K562 (cell line): ENCODE measurements around the gene RPL38. TPM values are rescaled to one million over a fixed set of nuclear protein-coding genes. Genes with fewer than 3 reads are reported as not detected.
A peak's percentile ranks its signal among the peaks of the same experiment; 100 is the strongest.

Experiments used
- ARID1B ChIP-seq: fragments of 450-650 bp; IDR thresholded peaks from 2 replicates; pipeline ENCODE4 v1.6.1; 2016; ENCODE audit warnings: antibody characterized with exemption, mild to moderate bottlenecking, inconsistent platforms
- ARID4B ChIP-seq: sonication (generic); formaldehyde crosslinking; IDR thresholded peaks from 2 replicates; pipeline ENCODE4 v1.8.0; 2022; ENCODE audit warnings: mild to moderate bottlenecking, missing genetic modification reagents
- EWSR1 ChIP-seq: fragments of 450-650 bp; IDR thresholded peaks from 2 replicates; pipeline ENCODE4 v1.6.1; 2018; ENCODE audit warnings: borderline replicate concordance, mild to moderate bottlenecking, low read depth, moderate library complexity; ENCODE audit not compliant: partially characterized antibody
- FOSL1 ChIP-seq: fragments of 200-800 bp; sonication (Bioruptor generic); conservative IDR thresholded peaks from 2 replicates; pipeline ENCODE4 v1.6.1; 2016; ENCODE audit warnings: missing genetic modification characterization, missing compliant biosample characterization
- GABPB1 ChIP-seq: sonication (generic); formaldehyde crosslinking; IDR thresholded peaks from 2 replicates; pipeline ENCODE4 v1.8.0; 2022; ENCODE audit warnings: mild to moderate bottlenecking, missing genetic modification reagents
- HIVEP1 ChIP-seq: fragments of 250-450 bp; sonication (Bioruptor Pico); IDR thresholded peaks from 2 replicates; pipeline ENCODE4 v1.4.0; 2020; ENCODE audit warnings: mild to moderate bottlenecking
- LCOR ChIP-seq: sonication (generic); formaldehyde crosslinking; IDR thresholded peaks from 2 replicates; pipeline ENCODE4 v1.8.0; 2022; ENCODE audit warnings: mild to moderate bottlenecking, missing genetic modification reagents
- MAX ChIP-seq: sonication (generic); formaldehyde crosslinking; IDR thresholded peaks from 2 replicates; pipeline ENCODE4 v1.9.0; 2022; ENCODE audit warnings: mild to moderate bottlenecking, missing genetic modification reagents
- MNT ChIP-seq, 2 experiments: fragments of 450-650 bp; conservative IDR thresholded peaks; 2 replicates each; pipeline ENCODE4 v1.6.1; 2017; ENCODE audit warnings: mild to moderate bottlenecking in 2 of 2, moderate library complexity in 2 of 2
- MTA3 ChIP-seq: fragments of 450-650 bp; formaldehyde crosslinking; IDR thresholded peaks from 2 replicates; pipeline ENCODE4 v1.6.1; 2017; ENCODE audit warnings: mild to moderate bottlenecking, borderline replicate concordance
- MYBL2 ChIP-seq, 2 experiments: fragments of 450-650 bp in 1 of 2; sonication (generic) in 1 of 2; formaldehyde crosslinking in 1 of 2; IDR thresholded peaks; 2 replicates each; pipeline versions ENCODE4 v1.6.1 to v1.8.1; 2017 to 2022; ENCODE audit warnings: borderline replicate concordance in 1 of 2, inconsistent platforms in 1 of 2, low read depth in 1 of 2, mild to moderate bottlenecking in 1 of 2, missing genetic modification reagents in 1 of 2, moderate library complexity in 1 of 2
- PHF8 ChIP-seq: fragments of 200-600 bp; sonication (generic); IDR thresholded peaks from 2 replicates; pipeline ENCODE4 v1.6.1; 2012; ENCODE audit warnings: mixed run types, mild to moderate bottlenecking, inconsistent platforms, low read length, moderate library complexity, borderline replicate concordance
- PREB ChIP-seq: sonication (generic); formaldehyde crosslinking; IDR thresholded peaks from 2 replicates; pipeline ENCODE4 v1.8.1; 2023; ENCODE audit warnings: mild to moderate bottlenecking, missing genetic modification reagents
- SMAD1 ChIP-seq: fragments of 150-350 bp; IDR thresholded peaks from 2 replicates; pipeline ENCODE4 v1.6.1; 2014; ENCODE audit warnings: low read length, low read depth; ENCODE audit not compliant: partially characterized antibody
- SOX6 ChIP-seq: fragments of 450-650 bp; IDR thresholded peaks from 2 replicates; pipeline ENCODE4 v1.6.1; 2014; ENCODE audit warnings: mild to moderate bottlenecking
- TEAD1 ChIP-seq, 2 experiments: fragments of 450-650 bp in 1 of 2; sonication (generic) in 1 of 2; formaldehyde crosslinking; IDR thresholded peaks; 2 replicates each; pipeline versions ENCODE4 v1.4.0 to v1.8.0; 2020 to 2022; ENCODE audit warnings: mild to moderate bottlenecking in 2 of 2, missing genetic modification reagents in 1 of 2
- ZBTB8A ChIP-seq: fragments of 450-650 bp; IDR thresholded peaks from 2 replicates; pipeline ENCODE4 v1.6.1; 2018; ENCODE audit warnings: mild to moderate bottlenecking, moderate library complexity; ENCODE audit not compliant: partially characterized antibody
- ZNF197 ChIP-seq: fragments of 200-800 bp; sonication (Bioruptor generic); IDR thresholded peaks from 2 replicates; pipeline ENCODE4 v1.6.1; 2016; ENCODE audit warnings: low read depth, missing genetic modification characterization, missing compliant biosample characterization
- ZNF717 ChIP-seq: fragments of 250-450 bp; sonication (Bioruptor Pico); IDR thresholded peaks from 2 replicates; pipeline ENCODE4 v1.5.0; 2021
- polyA plus RNA-seq, 8 experiments: library from polyadenylated mRNA; depleted of rRNA in 4 of 8; stranded (reverse) in 5 of 8; unstranded in 3 of 8; fragments of >200 nt; fragmentation: Nextera tagmentation in 2 of 8; fragmentation: Illumina TruSeq in 1 of 8; extraction: Ambion mirVana in 2 of 8; extraction: Trizol in 1 of 8; gene quantifications; 2 replicates each; pipeline versions ENCODE4 v1.2.1 to v1.2.3, GENCODE V29; 2011 to 2014; ENCODE audit warnings: inconsistent platforms in 1 of 8, missing spikeins in 1 of 8
- total RNA-seq, 7 experiments: library from RNA; depleted of rRNA in 6 of 7; stranded (reverse); fragments of >200 nt in 6 of 7; fragmentation: Illumina TruSeq in 2 of 7; extraction: Trizol in 2 of 7; gene quantifications; 2 replicates each; pipeline versions ENCODE4 v1.2.1 to v1.2.3, GENCODE V29; 2011 to 2021; ENCODE audit warnings: low replicate concordance in 1 of 7

Gene RPL38
- total and polyA plus RNA-seq, 9 of the 15 experiments (the other 6 are each of a cell fraction or from before 2014, with no cell fraction given), result 1,224 to 3,864 (median 1,939) TPM

GRCh38 chr17:74203439-74204240, at the start of gene RPL38 (continued):
- peak; percentile 81 for TF ChIP-seq ARID4B (CRISPR knock-in tag)
- TF ChIP-seq ZNF717, result 0 out of 2 replicates have a peak, but pooled peaks have one; percentile 47
- 0 out of 4 replicates have a peak, but pooled peaks of 1 of the 2 experiments have one; percentile 61 for TF ChIP-seq TEAD1 (CRISPR knock-in tag; IDR thresholded peaks at IDR 0.05)
- peak; percentile 95 for TF ChIP-seq PHF8
- no peak for TF ChIP-seq MYBL2 (IDR thresholded peaks at IDR 0.05; ENCODE audit: low read depth)
- no peak for TF ChIP-seq MYBL2 (CRISPR knock-in tag; IDR thresholded peaks at IDR 0.05; ENCODE audit: borderline replicate concordance)
- TF ChIP-seq MNT (conservative IDR thresholded peaks at IDR 0.05), result peak; percentile 37 to 79; a peak in 3 of 4 replicates
- no peak; the same call in 1 of the 2 replicates for TF ChIP-seq LCOR (CRISPR knock-in tag)
- peak; percentile 47 for TF ChIP-seq ARID1B
- TF ChIP-seq SOX6, result 0 out of 2 replicates have a peak, but pooled peaks have one; percentile 47
- TF ChIP-seq SMAD1, result peak; percentile 86
- TF ChIP-seq MAX (CRISPR knock-in tag), result peak; percentile 38; the same call in 1 of the 2 replicates
- TF ChIP-seq HIVEP1 (CRISPR knock-in tag), result no peak
- no peak for TF ChIP-seq ZNF197 (CRISPR knock-in tag)
- TF ChIP-seq ZBTB8A, result peak; percentile 59
- TF ChIP-seq FOSL1, result 0 out of 2 replicates have a peak, but pooled peaks have one; percentile 20
- TF ChIP-seq MTA3, result peak; percentile 100
- TF ChIP-seq GABPB1 (CRISPR knock-in tag), result peak; percentile 93
- TF ChIP-seq PREB (CRISPR knock-in tag), result 0 out of 2 replicates have a peak, but pooled peaks have one; percentile 7
- no peak for TF ChIP-seq EWSR1
